IPS DF 19.7 (cell line): ENCODE results near the gene MPP7.
A peak's percentile ranks its signal among the peaks of the same experiment; 100 is the strongest.
"Not testable (repeated sequence)": the region's sequence is repeated elsewhere in the genome, so short reads cannot be mapped to it uniquely, and the experiment has no call there.

Source experiments
- DNase-seq: peaks from one replicate; pipeline ENCODE4 v3.0.0-alpha.2; 2013; ENCODE audit warnings: low read depth, low spot score

MPP7 gene

GRCh38 chr10:28302638-28303488 is at the start of gene MPP7:
MPP7 (minus strand) TSS chr10:28303064; CDS start chr10:28238604, 64,460 bp downstream.
- DNase-seq: peak; percentile 98

GRCh38 chr10:28349892-28350291 is 47.0 kb upstream of the MPP7 start:
- no peak for DNase-seq

DNA sequence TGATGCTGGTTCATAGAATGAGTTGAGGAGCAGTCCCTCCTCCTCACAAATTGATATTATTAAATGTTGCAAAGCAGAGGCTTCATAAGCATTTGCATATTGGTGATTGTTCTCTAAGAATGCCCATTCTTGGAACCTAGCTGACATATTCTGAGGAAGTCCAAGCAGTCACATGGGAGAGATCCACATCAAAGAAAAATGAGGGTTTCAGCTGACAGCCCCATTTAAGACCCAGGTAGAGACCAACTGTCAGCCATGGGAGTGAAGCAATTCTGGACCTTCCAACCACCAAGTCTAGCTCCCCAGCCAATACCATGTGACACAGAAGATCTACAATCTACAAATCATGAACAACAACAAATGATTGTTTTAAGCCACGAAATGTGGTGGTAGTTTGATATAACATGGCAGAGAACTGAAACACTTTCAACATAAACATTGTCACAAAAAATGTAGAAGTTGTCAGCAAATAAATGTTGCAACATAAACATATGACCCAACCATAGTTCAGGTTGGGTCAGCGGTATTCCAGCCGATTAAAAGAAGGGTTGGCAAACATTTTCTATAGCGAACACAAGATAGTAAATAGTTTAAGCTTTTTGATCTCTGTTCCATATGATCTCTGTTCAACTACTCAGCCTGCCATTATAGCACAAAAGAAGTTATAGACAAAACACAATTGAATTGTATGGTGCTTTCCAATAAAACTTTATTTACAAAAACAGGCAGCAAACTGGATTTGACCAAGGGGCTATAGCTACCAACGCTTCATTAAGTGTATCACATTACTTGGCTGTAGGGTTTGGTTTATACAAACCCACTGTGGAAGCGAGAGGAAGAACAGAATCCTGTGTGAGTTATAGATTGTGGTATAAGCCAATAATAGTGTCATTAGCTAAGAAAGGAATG is 41.4 kb upstream of the MPP7 start:
- DNase-seq: no peak

DNA sequence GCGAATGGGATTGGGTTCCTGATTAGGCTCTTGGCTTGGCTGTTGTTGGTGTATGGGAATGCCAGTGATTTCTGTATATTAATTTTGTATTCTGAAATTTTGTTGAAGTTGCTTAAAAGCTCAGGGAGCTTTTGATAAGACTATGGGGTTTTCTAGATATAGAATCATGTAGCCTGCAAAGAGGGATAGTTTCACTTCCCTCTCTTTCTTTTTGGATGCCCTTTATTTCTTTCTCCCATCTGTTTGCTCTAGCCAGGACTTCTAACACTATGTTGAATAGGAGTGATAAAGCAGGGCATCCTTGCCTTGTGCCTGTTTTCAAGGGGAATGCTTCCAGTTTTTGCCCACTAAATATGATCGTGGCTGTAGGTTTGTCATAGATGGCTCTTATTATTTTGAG is 40.4 kb upstream of the MPP7 start:
- no peak for DNase-seq

DNA sequence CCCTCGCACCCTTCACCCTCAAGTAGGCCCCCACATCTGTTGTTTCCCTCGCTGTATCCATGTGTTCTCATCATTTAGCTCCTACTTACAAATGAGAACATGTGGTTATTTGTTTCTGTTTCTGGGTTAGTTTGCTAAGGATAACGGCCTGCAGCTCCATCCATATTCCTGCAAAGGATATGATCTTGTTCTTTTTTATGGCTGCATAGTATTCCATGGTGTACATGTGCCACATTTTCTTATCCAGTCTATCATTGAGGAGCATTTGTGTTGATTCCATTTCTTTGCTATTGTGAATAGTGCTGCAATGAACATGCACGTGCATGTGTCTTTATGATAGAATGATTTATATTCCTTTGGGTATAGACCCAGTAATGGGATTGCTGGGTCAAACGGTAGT is 38.8 kb upstream of the MPP7 start:
- DNase-seq: not testable (repeated sequence)

DNA sequence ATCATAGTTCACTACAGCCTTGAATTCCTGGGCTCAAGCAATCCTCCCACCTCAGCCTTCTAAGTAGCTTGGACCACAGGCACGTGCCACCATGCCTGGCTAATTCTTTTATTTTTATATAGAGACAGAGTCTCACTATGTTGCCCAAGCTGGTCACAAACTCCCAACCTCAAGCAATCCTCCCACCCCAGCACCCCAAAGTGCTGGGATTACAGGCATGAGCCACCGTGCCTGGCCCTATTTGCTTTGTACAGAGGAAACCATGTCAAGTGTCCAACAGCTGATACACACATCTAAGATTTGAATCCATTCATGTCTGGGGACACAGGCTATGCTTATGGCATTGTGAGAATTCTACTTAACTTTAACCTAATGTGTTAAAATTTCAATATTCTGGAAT is 29.9 kb upstream of the MPP7 start:
- no peak for DNase-seq

GRCh38 chr10:28331841-28332240 is 29.0 kb upstream of the MPP7 start:
- DNase-seq: no peak

- no peak for DNase-seq
Observed at GRCh38 chr10:28331066-28331465, 28.2 kb upstream of the MPP7 start.

DNA sequence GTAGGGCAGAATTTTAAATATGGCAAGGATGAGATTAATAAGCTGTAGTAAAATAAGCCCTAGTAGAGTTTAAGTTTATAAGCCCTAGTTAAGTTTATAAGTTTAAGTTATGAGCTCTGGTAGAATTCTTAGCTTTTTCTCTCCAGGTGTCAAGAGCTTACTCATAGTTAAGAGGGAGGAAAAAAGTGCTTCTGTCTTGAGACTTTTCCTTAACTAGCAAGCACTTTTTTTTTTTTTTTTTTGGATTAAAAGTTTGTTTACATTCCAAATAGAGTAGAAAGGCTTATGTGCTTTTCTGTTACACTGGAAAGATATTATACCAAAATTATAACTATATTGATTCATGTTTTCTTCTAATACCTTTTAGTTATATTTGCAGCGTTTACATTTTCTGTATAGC is 25.5 kb upstream of the MPP7 start:
- no peak for DNase-seq

GRCh38 chr10:28327491-28327880 is 24.6 kb upstream of the MPP7 start:
- DNase-seq: no peak

- no peak for DNase-seq
Observed at GRCh38 chr10:28326516-28327490, 23.9 kb upstream of the MPP7 start.

DNA sequence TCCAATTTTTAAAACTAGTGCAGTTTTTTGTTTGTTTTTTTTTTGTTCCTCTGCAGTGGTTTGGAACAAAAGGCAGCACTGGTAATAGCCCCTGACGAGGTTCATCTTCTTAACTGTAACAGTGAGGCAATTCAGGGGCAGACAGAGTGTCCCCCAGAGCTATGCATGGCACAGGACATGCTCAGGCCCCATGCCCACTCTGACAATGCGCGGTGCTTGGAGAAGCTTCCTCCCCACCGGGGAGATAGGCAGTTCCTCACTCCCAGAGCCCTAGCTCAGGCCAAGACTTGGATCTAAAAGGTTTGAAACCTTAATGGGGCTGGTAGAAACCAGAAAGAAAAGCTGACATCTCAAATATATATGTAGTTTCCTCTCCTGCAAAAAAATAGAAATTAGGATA is 17.9 kb upstream of the MPP7 start:
- no peak for DNase-seq

DNA sequence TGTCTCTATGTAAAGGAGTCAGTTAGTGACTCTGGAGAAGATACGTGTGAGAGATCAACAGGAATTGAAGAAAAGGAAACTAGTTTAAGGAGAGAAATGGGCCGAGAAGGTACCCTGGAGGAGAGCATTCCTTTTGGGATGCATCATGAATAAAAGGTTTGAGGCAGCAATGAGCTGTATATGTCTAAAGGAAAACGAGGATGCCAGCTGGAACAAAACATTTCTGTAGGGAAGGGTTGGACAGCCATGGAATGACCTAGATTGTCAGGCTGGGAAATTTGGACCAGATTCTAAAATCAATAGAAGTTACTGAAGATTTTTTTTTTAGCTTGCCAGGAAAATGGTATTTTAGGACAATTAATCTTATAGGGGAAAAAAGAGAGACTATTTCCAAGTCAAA is 17.2 kb upstream of the MPP7 start:
- DNase-seq: no peak

- DNase-seq: not testable (repeated sequence)
Observed at GRCh38 chr10:28319061-28319460, 16.2 kb upstream of the MPP7 start.

DNA sequence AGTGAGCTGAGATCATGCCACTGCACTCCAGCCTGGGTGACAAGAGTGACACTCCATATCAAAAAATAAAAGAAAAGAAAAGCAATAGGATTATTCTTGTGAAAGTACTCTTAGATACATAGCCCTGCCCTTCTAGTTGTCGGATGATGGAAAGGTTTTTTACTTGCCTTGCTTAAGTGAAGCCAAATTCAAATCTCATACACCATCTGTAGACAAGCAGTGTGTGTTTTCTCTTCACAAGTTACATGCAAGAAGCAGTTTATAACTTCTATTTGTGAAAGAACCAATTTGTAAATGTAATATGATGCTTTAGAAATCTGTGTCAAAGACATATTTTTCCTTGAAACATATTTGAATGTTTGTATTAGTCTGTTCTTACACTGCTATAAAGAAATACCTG is 15.8 kb upstream of the MPP7 start:
- no peak for DNase-seq

DNA sequence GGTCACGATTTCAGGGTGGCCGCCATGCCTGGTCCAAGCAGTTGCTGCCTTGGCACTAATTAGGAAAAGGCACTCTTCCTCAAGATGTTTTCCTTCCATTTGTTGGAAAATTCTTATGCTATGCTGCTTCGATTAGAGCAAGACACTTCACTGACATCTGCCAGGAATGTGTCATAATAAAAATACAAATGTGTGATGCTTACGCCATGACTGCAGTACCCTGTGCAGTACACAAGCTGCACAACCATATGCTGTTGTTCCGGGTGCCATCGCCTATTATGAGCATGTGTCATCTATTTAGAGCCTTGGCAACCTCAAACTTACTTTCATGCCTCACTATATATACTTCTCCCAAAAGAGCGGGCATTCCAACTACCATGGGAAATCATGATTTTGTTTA is 14.9 kb upstream of the MPP7 start:
- DNase-seq: no peak

- DNase-seq: no peak
Observed at GRCh38 chr10:28316696-28317095, 13.8 kb upstream of the MPP7 start.

DNA sequence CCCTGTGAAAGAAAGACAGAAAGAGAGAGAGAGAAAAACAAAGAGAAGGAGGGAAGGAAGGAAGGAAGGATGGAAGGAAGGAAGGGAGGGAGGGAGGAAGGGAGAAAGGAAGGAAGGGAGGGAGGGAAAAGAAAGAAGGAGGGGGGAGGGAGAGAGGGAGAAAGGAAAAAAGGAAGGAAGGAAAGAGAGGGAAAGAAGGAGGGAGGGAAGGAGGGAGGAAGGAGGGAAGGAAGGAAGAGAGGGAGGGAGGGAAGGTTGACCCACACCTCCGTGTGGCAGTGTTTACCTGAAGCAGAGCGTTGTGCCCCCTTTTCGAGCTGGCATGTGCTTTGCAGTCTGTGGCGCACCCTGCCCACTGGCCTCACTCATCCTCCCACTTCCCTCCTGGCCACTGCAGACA is 12.3 kb upstream of the MPP7 start:
- DNase-seq: no peak

- DNase-seq: no peak
Observed at GRCh38 chr10:28314211-28314610, 11.3 kb upstream of the MPP7 start.

DNA sequence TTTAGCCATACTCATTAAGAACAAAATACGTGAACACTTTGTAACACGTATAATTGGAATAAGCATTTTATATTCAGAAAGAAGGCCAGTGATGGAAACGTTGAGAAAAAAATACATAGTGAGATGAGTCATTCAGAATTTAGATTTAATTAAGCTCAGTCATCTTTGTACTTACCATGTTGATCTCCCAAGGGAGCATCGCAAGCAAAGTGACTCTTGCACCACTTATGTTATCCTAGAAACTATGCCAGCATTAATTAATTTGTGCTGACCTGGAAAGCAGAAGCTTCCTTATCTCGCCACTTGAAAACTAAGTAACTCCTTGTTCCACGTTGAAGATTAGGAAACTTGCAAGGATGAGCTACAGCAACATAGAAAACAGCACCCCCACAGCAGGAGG is 9.7 kb upstream of the MPP7 start:
- DNase-seq: no peak

- no peak for DNase-seq
Observed at GRCh38 chr10:28311104-28311503, 8.2 kb upstream of the MPP7 start.

DNA sequence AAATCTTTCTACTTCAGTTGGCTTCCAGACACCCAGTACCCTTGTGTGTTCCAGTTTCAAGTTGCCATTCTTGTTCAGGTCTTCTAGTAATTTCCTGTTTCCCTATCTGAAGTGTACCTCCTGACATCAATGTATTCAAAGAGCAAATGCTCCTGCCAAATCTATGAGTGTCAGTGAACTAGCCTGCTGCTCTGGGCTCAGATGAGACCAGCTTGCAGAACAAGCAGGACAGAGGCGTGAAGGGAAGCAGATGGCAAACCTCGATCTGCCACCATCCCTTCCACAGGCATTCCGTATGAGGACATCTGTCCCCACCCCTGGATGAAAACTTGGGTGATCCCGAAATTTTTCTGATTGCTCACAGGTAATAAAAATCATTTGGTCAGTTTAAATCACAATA is 4.4 kb upstream of the MPP7 start:
- no peak for DNase-seq
